ENCODE data around the gene PDF.

Gene PDF

GRCh38 chr16:69338557-69339288, 8.3 kb upstream of the PDF start:
- DNase-seq = no peak

GRCh38 chr16:69334696-69335095, 4.3 kb upstream of the PDF start:
- no peak for DNase-seq

- DNase-seq = no peak
Observed at GRCh38 chr16:69329369-69330285, 761 bp downstream of the PDF start.

GRCh38 chr16:69328854-69329316, 1.5 kb downstream of the PDF start:
- DNase-seq = no peak

- no peak for DNase-seq
Observed at GRCh38 chr16:69327585-69328310, 2.6 kb downstream of the PDF start.

GRCh38 chr16:69326172-69326873, 4.1 kb downstream of the PDF start:
- no peak for DNase-seq

- DNase-seq = no peak
Observed at GRCh38 chr16:69325784-69326171, 4.6 kb downstream of the PDF start.

GRCh38 chr16:69324585-69325253, 5.7 kb downstream of the PDF start:
- DNase-seq = no peak

GRCh38 chr16:69324013-69324531, 6.3 kb downstream of the PDF start:
- DNase-seq = no peak

- no peak for DNase-seq
Observed at GRCh38 chr16:69323415-69323814, 7.0 kb downstream of the PDF start.

- no peak for DNase-seq
Observed at GRCh38 chr16:69322343-69322742, 8.0 kb downstream of the PDF start.

- no peak for DNase-seq
Observed at GRCh38 chr16:69321080-69321479, 9.3 kb downstream of the PDF start.

GRCh38 chr16:69320740-69321073, 9.7 kb downstream of the PDF start:
- DNase-seq = no peak

GRCh38 chr16:69319826-69320739, 10.3 kb downstream of the PDF start:
- no peak for DNase-seq

- DNase-seq = no peak
Observed at GRCh38 chr16:69319381-69319780, 11.0 kb downstream of the PDF start.

GRCh38 chr16:69318911-69319289, 11.5 kb downstream of the PDF start:
- no peak for DNase-seq

- DNase-seq = no peak
Observed at GRCh38 chr16:69318177-69318910, 12.0 kb downstream of the PDF start.

- DNase-seq = no peak
Observed at GRCh38 chr16:69316595-69317034, 13.8 kb downstream of the PDF start.

GRCh38 chr16:69315486-69316311, 14.7 kb downstream of the PDF start:
- DNase-seq = no peak

Data from effector CD8-positive, alpha-beta T cell (primary cell).